ENCODE results near the gene FAM216A. TPM values are rescaled to one million over a fixed set of nuclear protein-coding genes. Genes with fewer than 3 reads are reported as not detected.

The FAM216A gene
- total RNA-seq, 1 donor from 2014 or later = 3.1 TPM

DNA sequence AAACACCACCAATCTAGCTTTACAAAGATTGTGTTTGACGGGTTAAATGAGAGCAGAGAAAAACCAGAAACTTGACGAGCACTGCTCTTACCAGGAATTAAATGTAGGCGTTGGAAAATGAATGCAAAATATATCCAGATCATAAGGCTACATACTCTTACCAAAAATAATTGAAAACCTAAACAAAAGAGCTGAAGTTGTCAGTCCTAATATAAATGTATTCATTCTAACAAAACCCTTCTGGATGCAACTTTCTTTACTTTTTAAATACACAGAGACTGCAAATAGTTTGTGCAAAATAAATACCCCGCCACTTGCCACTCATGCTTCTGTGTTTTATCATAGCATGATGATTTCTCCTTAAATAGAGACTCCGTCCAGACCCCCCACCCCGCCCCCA is 66.2 kb downstream of the FAM216A start:
- no peak overlapping the region for H3K4me3 Mint-ChIP-seq (ENCODE audit: unreplicated experiment)
- H3K9me3 Mint-ChIP-seq (ENCODE audit: unreplicated experiment) = no peaks in the 10 kb centered on the region
- peaks cover 8% of the 10 kb centered on the region for H3K36me3 Mint-ChIP-seq (ENCODE audit: low read depth, unreplicated experiment)
- H3K27me3 Mint-ChIP-seq (ENCODE audit: unreplicated experiment) = no peaks in the 10 kb centered on the region
- no peak for DNase-seq (ENCODE audit: low spot score)
- TF ChIP-seq, protein P1, sequence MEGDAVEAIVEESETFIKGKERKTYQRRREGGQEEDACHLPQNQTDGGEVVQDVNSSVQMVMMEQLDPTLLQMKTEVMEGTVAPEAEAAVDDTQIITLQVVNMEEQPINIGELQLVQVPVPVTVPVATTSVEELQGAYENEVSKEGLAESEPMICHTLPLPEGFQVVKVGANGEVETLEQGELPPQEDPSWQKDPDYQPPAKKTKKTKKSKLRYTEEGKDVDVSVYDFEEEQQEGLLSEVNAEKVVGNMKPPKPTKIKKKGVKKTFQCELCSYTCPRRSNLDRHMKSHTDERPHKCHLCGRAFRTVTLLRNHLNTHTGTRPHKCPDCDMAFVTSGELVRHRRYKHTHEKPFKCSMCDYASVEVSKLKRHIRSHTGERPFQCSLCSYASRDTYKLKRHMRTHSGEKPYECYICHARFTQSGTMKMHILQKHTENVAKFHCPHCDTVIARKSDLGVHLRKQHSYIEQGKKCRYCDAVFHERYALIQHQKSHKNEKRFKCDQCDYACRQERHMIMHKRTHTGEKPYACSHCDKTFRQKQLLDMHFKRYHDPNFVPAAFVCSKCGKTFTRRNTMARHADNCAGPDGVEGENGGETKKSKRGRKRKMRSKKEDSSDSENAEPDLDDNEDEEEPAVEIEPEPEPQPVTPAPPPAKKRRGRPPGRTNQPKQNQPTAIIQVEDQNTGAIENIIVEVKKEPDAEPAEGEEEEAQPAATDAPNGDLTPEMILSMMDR (IDR thresholded peaks at IDR 0.05; ENCODE audit: unreplicated experiment) = no peak
- H3K27ac Mint-ChIP-seq (ENCODE audit: unreplicated experiment) = no peak overlapping the region
- H3K4me1 Mint-ChIP-seq (ENCODE audit: unreplicated experiment) = no peaks in the 10 kb centered on the region

DNA sequence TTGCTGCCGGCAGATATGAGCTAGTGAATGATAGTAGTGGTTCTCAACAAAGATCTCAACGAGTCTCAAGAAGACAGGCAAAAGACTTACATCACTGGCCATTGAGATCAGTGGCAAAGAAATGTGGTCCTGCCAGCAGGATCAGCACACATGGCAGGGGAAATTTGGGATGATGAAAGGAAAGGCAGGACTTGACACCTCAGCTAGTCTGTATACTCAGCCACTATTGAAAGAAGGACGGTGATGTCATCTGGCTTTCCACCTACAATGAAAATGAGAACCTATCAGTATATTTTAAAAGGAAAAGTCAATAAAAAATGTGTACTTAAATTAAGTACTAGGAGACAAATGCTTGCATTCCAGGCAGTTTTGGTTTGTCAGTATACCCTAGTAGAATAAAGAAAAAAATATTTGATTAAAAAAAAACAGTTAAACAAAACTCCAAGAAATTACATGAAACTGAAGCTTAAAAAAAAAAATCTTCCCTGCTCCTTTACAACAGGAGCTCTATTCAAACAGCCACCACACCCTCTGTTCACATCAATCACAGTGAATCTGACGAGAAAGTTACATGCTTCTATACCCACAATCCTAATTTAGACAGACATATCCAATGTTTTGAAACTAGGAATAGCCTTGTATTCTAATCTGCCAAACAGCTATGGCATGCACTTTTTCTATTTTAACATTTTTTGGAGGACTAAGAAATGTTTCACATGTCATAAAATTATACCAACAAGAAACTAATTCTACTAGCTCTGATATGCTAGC is 68.4 kb downstream of the FAM216A start:
- TF ChIP-seq, protein P1 (IDR thresholded peaks at IDR 0.05; ENCODE audit: unreplicated experiment) = no peak
- Mint-ChIP-seq H3K27ac (ENCODE audit: unreplicated experiment) (no peak overlapping the region), H3K27me3 (ENCODE audit: unreplicated experiment) (no peaks in the 10 kb centered on the region), H3K4me3 (ENCODE audit: unreplicated experiment) (no peak overlapping the region), H3K36me3 (ENCODE audit: low read depth, unreplicated experiment) (peaks cover 4% of the 10 kb centered on the region), H3K9me3 (ENCODE audit: unreplicated experiment) (no peaks in the 10 kb centered on the region), H3K4me1 (ENCODE audit: unreplicated experiment) (no peaks in the 10 kb centered on the region)
- DNase-seq (ENCODE audit: low spot score) = no peak

DNA sequence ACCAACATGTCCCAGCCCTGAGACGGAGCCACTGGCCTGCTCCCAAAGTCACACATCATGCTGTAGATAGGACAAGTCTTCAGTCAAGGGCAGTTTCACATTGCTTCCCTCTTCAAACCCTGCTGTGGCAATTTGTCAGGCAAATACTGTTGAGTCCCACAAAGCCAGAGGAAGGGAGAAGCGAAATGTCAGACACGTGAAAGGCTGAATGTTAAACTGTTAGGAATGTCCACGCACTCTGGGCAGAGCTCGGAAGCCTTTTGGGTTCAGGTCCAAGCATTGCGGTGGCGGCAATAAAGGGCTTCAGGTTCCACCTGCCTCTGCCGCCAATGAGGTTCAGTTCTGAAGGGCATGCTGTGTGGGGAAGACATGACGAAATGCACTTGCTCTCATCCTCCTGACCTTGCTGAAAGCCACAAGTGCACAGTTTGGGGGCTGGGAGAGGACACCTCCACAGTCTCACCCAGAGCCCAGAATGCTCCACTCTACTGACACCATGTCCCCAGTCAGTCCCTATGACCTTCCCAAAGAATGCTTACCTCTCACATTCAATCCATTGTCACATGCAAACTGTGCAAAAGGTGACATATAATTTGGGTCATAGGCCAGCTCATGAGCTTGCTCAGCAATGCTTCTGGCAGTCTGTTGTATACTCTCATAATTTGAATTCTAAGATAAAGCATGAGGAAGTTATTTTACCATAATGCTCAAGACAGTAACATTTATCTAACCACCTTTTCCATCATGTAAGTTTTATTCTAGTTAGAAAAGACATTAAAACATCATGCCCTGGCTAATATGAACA is 69.2 kb downstream of the FAM216A start:
- Mint-ChIP-seq H3K4me3 (ENCODE audit: unreplicated experiment) (no peak overlapping the region), H3K9me3 (ENCODE audit: unreplicated experiment) (no peaks in the 10 kb centered on the region), H3K4me1 (ENCODE audit: unreplicated experiment) (no peaks in the 10 kb centered on the region), H3K27ac (ENCODE audit: unreplicated experiment) (no peak overlapping the region), H3K36me3 (ENCODE audit: low read depth, unreplicated experiment) (peaks cover 4% of the 10 kb centered on the region), H3K27me3 (ENCODE audit: unreplicated experiment) (no peaks in the 10 kb centered on the region)
- no peak for DNase-seq (ENCODE audit: low spot score)
- TF ChIP-seq, protein P1 (IDR thresholded peaks at IDR 0.05; ENCODE audit: unreplicated experiment) = no peak

DNA sequence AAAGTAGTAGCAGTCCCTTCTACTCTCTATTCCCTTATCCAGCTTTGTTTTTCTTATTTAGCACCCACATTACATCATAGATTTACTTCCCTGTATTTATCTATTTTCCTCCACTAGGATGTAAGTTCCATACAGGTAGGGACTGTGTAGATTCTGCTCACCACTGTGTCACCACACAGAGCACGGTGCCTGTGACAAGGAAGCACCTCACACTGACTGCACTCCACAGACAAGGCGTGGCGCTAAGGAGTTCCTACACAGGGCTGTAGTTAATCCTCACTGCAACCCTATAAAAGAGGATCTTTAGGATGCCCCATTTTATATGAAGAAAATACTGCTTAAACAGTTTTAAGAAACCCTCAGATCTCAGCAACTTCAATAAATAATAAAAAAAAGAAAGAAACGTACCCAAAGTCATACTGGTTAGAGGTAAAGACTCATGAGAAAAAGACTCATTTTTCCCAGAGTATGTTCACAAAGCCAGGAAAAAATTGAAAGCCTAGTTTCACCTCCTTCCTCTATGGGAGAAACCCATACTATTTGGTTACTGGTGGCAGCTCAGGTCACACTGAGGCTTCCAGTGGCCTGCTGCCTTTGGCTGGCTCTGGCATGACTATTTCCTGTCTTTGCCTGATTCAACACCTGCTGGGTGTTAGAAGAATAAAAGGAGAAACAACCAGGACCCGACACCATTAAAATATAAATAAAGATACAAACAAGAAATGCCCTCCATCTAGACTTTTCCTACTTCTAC is 70.4 kb downstream of the FAM216A start:
- DNase-seq (ENCODE audit: low spot score) = no peak
- Mint-ChIP-seq H3K4me1 (ENCODE audit: unreplicated experiment) (no peaks in the 10 kb centered on the region), H3K4me3 (ENCODE audit: unreplicated experiment) (no peak overlapping the region), H3K27me3 (ENCODE audit: unreplicated experiment) (no peaks in the 10 kb centered on the region), H3K36me3 (ENCODE audit: low read depth, unreplicated experiment) (peaks cover 8% of the 10 kb centered on the region), H3K27ac (ENCODE audit: unreplicated experiment) (no peak overlapping the region), H3K9me3 (ENCODE audit: unreplicated experiment) (no peaks in the 10 kb centered on the region)
- TF ChIP-seq, protein P1 (IDR thresholded peaks at IDR 0.05; ENCODE audit: unreplicated experiment) = no peak

Other genes starting within 250 kb of the FAM216A start
- gene ATP2A2, start 187.6 kb upstream of the FAM216A start, total RNA-seq (ENCODE audit: unreplicated experiment) = 178 TPM
- 64.8 TPM for gene ANAPC7, start 65.1 kb upstream of the FAM216A start, total RNA-seq (ENCODE audit: unreplicated experiment)
- gene ARPC3, start 18.5 kb upstream of the FAM216A start, total RNA-seq (ENCODE audit: unreplicated experiment) = 230 TPM
- 20.4 TPM for gene GPN3, start 588 bp upstream of the FAM216A start, total RNA-seq (ENCODE audit: unreplicated experiment)
- gene VPS29, start 33.3 kb downstream of the FAM216A start, total RNA-seq (ENCODE audit: unreplicated experiment) = 116 TPM
- gene RAD9B, start 33.5 kb downstream of the FAM216A start, total RNA-seq (ENCODE audit: unreplicated experiment) = 0.54 TPM
- gene PPTC7, start 114.5 kb downstream of the FAM216A start, total RNA-seq (ENCODE audit: unreplicated experiment) = 13.7 TPM
- gene TCTN1, start 145.3 kb downstream of the FAM216A start, total RNA-seq (ENCODE audit: unreplicated experiment) = 24.4 TPM
- gene HVCN1, start 220.3 kb downstream of the FAM216A start, total RNA-seq (ENCODE audit: unreplicated experiment) = 11.9 TPM

All from endothelial cell (in vitro differentiated cells).